K562 (cell line): ENCODE results near the gene HJV. TPM values are rescaled to one million over a fixed set of nuclear protein-coding genes. Genes with fewer than 3 reads are reported as not detected.
A peak's percentile ranks its signal among the peaks of the same experiment; 100 is the strongest.

Source experiments
- ARID1B ChIP-seq: fragments of 450-650 bp; IDR thresholded peaks from 2 replicates; pipeline ENCODE4 v1.6.1; 2016; ENCODE audit warnings: antibody characterized with exemption, mild to moderate bottlenecking, inconsistent platforms
- CBX2 ChIP-seq: fragments of 200-600 bp; sonication (generic); IDR thresholded peaks from one replicate; pipeline ENCODE4 v1.6.1; 2012; ENCODE audit warnings: mild to moderate bottlenecking, low read length, inconsistent platforms; ENCODE audit not compliant: insufficient read depth, poor library complexity, severe bottlenecking
- HMG20B ChIP-seq: fragments of 250-450 bp; sonication (Bioruptor Pico); IDR thresholded peaks from 2 replicates; pipeline ENCODE4 v1.5.0; 2021; ENCODE audit warnings: mild to moderate bottlenecking
- HMGN3 ChIP-seq: IDR thresholded peaks from 2 replicates; pipeline ENCODE4 v1.6.1; 2011; ENCODE audit warnings: borderline replicate concordance, low read depth, mild to moderate bottlenecking, mixed read lengths, low read length; ENCODE audit not compliant: insufficient read length; ENCODE audit errors: extremely low read depth
- KLF10 ChIP-seq: fragments of 250-450 bp; sonication (Bioruptor Pico); IDR thresholded peaks from 2 replicates; pipeline ENCODE4 v1.6.1; 2021; ENCODE audit warnings: matching md5 sums
- NONO ChIP-seq, 2 experiments: fragments of 200-400 bp in 1 of 2; fragments of 450-650 bp in 1 of 2; formaldehyde crosslinking in 1 of 2; IDR thresholded peaks; 2 replicates each; pipeline ENCODE4 v1.6.1; 2017; ENCODE audit warnings: low read depth in 2 of 2, mild to moderate bottlenecking in 2 of 2, moderate library complexity in 2 of 2, low read length in 1 of 2
- POLR2B ChIP-seq: fragments of 450-650 bp; IDR thresholded peaks from 2 replicates; pipeline ENCODE4 v1.6.1; 2018; ENCODE audit warnings: low read depth; ENCODE audit not compliant: partially characterized antibody
- PRPF4 ChIP-seq: fragments of 200-400 bp; formaldehyde crosslinking; IDR thresholded peaks from one replicate; pipeline ENCODE4 v1.6.1; 2017; ENCODE audit warnings: low read length, low read depth, mild to moderate bottlenecking; ENCODE audit not compliant: insufficient read depth, poor library complexity, severe bottlenecking
- RNF2 ChIP-seq: sonication (generic); IDR thresholded peaks from 2 replicates; pipeline ENCODE4 v1.6.1; 2016
- SMAD3 ChIP-seq: fragments of 450-650 bp; formaldehyde crosslinking; conservative IDR thresholded peaks from 2 replicates; pipeline ENCODE4 v1.4.0; 2020; ENCODE audit warnings: mild to moderate bottlenecking
- SRSF7 ChIP-seq: fragments of 200-400 bp; formaldehyde crosslinking; optimal IDR thresholded peaks from 2 replicates; pipeline ENCODE3; 2017; ENCODE audit warnings: mild to moderate bottlenecking, low read depth, low read length
- TAF9B ChIP-seq: fragments of 450-650 bp; IDR thresholded peaks from 2 replicates; pipeline ENCODE4 v1.6.1; 2018; ENCODE audit warnings: mild to moderate bottlenecking; ENCODE audit not compliant: partially characterized antibody
- TBL1XR1 ChIP-seq, 2 experiments: IDR thresholded peaks; 2 replicates each; pipeline ENCODE4 v1.6.1; 2012; ENCODE audit warnings: improper control_type of control experiment in 2 of 2, low read length in 2 of 2, mild to moderate bottlenecking in 1 of 2
- TBP ChIP-seq: optimal IDR thresholded peaks from 2 replicates; pipeline ENCODE3; 2011; ENCODE audit warnings: low read depth, low read length, improper control_type of control experiment
- TEAD1 ChIP-seq, 2 experiments: fragments of 450-650 bp in 1 of 2; sonication (generic) in 1 of 2; formaldehyde crosslinking; IDR thresholded peaks; 2 replicates each; pipeline versions ENCODE4 v1.4.0 to v1.8.0; 2020 to 2022; ENCODE audit warnings: mild to moderate bottlenecking in 2 of 2, missing genetic modification reagents in 1 of 2
- XRCC3 ChIP-seq: fragments of 450-650 bp; IDR thresholded peaks from 2 replicates; pipeline ENCODE4 v1.6.1; 2017; ENCODE audit warnings: mild to moderate bottlenecking, moderate library complexity
- ZFPM2 ChIP-seq: fragments of 250-450 bp; sonication (Bioruptor Pico); IDR thresholded peaks from 2 replicates; pipeline ENCODE4 v1.5.1; 2022; ENCODE audit warnings: mild to moderate bottlenecking
- ZNF239 ChIP-seq: fragments of 250-450 bp; sonication (Bioruptor Pico); IDR thresholded peaks from 2 replicates; pipeline ENCODE4 v1.4.0; 2020; ENCODE audit warnings: mild to moderate bottlenecking
- ZNF347 ChIP-seq: fragments of 450-650 bp; formaldehyde crosslinking; IDR thresholded peaks from 2 replicates; pipeline ENCODE4 v1.4.0; 2020; ENCODE audit warnings: low read depth, mild to moderate bottlenecking, moderate library complexity
- polyA plus RNA-seq, 8 experiments: library from polyadenylated mRNA; depleted of rRNA in 4 of 8; stranded (reverse) in 5 of 8; unstranded in 3 of 8; fragments of >200 nt; fragmentation: Nextera tagmentation in 2 of 8; fragmentation: Illumina TruSeq in 1 of 8; extraction: Ambion mirVana in 2 of 8; extraction: Trizol in 1 of 8; gene quantifications; 2 replicates each; pipeline versions ENCODE4 v1.2.1 to v1.2.3, GENCODE V29; 2011 to 2014; ENCODE audit warnings: inconsistent platforms in 1 of 8, missing spikeins in 1 of 8
- total RNA-seq, 7 experiments: library from RNA; depleted of rRNA in 6 of 7; stranded (reverse); fragments of >200 nt in 6 of 7; fragmentation: Illumina TruSeq in 2 of 7; extraction: Trizol in 2 of 7; gene quantifications; 2 replicates each; pipeline versions ENCODE4 v1.2.1 to v1.2.3, GENCODE V29; 2011 to 2021; ENCODE audit warnings: low replicate concordance in 1 of 7
- TF ChIP-seq, protein P1 (sequence below): fragments of 450-650 bp; IDR thresholded peaks from 2 replicates; pipeline ENCODE4 v1.6.1; 2014; ENCODE audit warnings: low read depth, mild to moderate bottlenecking, moderate library complexity, borderline replicate concordance
- TF ChIP-seq, protein P2 (sequence below): fragments of 250-450 bp; sonication (Bioruptor Pico); IDR thresholded peaks from 2 replicates; pipeline ENCODE4 v1.5.1; 2021; ENCODE audit warnings: mild to moderate bottlenecking
- TF ChIP-seq, protein P3 (sequence below): sonication (generic); IDR thresholded peaks from 2 replicates; pipeline ENCODE4 v1.6.1; 2016
- TF ChIP-seq, protein P4 (sequence below): fragments of 200-800 bp; sonication (Bioruptor generic); IDR thresholded peaks from 2 replicates; pipeline ENCODE4 v1.6.1; 2017; ENCODE audit warnings: missing genetic modification characterization, missing compliant biosample characterization

Gene HJV
- total and polyA plus RNA-seq, 9 of the 15 experiments (the other 6 are each of a cell fraction or from before 2014, with no cell fraction given), result 1.0 to 6.6 (median 2.4) TPM

DNA sequence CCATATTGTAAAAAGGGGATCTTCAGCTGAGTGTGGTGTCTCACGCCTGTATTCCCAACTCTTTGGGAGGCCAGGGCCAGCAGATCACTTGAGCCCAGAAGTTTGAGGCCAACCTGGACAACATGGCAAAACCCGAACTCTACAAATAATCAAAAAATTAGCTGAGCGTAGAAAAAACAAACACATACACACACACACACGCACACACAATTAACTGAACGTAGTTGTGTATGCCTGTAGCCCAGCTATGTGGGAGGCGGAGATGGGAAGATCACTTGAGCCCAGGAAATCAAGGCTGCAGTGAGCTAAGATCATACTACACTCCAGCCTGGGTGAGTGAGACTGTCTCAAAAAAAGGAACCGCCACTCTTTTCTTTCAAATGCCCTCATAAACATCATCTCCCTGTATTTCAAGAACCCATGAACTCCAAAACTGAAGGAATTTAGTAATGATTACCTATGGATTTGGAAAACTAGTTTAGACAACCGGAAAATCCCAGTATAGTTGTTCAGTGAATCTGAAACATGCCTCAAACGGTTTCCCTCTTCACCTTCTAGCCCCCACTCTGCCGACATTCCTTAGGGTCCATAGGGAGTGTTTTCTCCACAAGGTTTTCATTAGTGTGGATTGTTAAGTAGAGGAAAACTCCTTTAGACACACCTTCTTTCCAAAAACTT, 29.7 kb downstream of the HJV start (continued):
- TF ChIP-seq TEAD1 (CRISPR knock-in tag; IDR thresholded peaks at IDR 0.05) (peak; percentile 22 to 58; a peak in 1 of 4 replicates), PRPF4 (no peak), SMAD3 (CRISPR knock-in tag) (peak; percentile 85), NONO (IDR thresholded peaks at IDR 0.05; ENCODE audit: low read depth in 2 of 2, low read length in 1 of 2) (peak in 1 of 2 experiments; percentile 5; a peak in 1 of 4 replicates), ARID1B (0 out of 2 replicates have a peak, but pooled peaks have one; percentile 5), ZFPM2 (peak; percentile 98), HMGN3 (peak; percentile 83), CBX2 (no peak), POLR2B (peak; percentile 99), TBL1XR1 (IDR thresholded peaks at IDR 0.05; ENCODE audit: low read length in 2 of 2) (peak in 1 of 2 experiments; percentile 56; a peak in 2 of 4 replicates), ZNF239 (peak; percentile 59), SRSF7 (no peak), TBP (no peak), XRCC3 (no peak), KLF10 (CRISPR knock-in tag) (peak; percentile 94), HMG20B (CRISPR knock-in tag) (peak; percentile 93), ZNF347 (CRISPR knock-in tag) (peak; percentile 86), TAF9B (no peak), RNF2 (no peak)
- TF ChIP-seq, protein P1, sequence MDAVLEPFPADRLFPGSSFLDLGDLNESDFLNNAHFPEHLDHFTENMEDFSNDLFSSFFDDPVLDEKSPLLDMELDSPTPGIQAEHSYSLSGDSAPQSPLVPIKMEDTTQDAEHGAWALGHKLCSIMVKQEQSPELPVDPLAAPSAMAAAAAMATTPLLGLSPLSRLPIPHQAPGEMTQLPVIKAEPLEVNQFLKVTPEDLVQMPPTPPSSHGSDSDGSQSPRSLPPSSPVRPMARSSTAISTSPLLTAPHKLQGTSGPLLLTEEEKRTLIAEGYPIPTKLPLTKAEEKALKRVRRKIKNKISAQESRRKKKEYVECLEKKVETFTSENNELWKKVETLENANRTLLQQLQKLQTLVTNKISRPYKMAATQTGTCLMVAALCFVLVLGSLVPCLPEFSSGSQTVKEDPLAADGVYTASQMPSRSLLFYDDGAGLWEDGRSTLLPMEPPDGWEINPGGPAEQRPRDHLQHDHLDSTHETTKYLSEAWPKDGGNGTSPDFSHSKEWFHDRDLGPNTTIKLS, result no peak
- TF ChIP-seq, protein P2, sequence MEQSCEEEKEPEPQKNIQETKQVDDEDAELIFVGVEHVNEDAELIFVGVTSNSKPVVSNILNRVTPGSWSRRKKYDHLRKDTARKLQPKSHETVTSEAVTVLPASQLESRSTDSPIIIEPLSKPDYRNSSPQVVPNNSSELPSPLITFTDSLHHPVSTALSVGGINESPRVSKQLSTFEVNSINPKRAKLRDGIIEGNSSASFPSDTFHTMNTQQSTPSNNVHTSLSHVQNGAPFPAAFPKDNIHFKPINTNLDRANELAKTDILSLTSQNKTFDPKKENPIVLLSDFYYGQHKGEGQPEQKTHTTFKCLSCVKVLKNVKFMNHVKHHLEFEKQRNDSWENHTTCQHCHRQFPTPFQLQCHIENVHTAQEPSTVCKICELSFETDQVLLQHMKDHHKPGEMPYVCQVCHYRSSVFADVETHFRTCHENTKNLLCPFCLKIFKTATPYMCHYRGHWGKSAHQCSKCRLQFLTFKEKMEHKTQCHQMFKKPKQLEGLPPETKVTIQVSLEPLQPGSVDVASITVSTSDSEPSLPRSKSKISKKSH, result peak; percentile 91
- TF ChIP-seq, protein P3, sequence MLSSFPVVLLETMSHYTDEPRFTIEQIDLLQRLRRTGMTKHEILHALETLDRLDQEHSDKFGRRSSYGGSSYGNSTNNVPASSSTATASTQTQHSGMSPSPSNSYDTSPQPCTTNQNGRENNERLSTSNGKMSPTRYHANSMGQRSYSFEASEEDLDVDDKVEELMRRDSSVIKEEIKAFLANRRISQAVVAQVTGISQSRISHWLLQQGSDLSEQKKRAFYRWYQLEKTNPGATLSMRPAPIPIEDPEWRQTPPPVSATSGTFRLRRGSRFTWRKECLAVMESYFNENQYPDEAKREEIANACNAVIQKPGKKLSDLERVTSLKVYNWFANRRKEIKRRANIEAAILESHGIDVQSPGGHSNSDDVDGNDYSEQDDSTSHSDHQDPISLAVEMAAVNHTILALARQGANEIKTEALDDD, result peak; percentile 15; the same call in 1 of the 2 replicates
- TF ChIP-seq, protein P4, sequence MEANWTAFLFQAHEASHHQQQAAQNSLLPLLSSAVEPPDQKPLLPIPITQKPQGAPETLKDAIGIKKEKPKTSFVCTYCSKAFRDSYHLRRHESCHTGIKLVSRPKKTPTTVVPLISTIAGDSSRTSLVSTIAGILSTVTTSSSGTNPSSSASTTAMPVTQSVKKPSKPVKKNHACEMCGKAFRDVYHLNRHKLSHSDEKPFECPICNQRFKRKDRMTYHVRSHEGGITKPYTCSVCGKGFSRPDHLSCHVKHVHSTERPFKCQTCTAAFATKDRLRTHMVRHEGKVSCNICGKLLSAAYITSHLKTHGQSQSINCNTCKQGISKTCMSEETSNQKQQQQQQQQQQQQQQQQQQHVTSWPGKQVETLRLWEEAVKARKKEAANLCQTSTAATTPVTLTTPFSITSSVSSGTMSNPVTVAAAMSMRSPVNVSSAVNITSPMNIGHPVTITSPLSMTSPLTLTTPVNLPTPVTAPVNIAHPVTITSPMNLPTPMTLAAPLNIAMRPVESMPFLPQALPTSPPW (CRISPR knock-in tag), result 0 out of 2 replicates have a peak, but pooled peaks have one; percentile 5
